GM21390 (cell line): ENCODE measurements around the gene ALDH16A1.
"Not testable (repeated sequence)": the region's sequence is repeated elsewhere in the genome, so short reads cannot be mapped to it uniquely, and the experiment has no call there.

Experiments
- ATAC-seq: cut with Tn5 transposase; IDR thresholded peaks from one replicate; pipeline ENCODE4 v1.9.1; 2021; ENCODE audit not compliant: unreplicated experiment

The ALDH16A1 gene

DNA sequence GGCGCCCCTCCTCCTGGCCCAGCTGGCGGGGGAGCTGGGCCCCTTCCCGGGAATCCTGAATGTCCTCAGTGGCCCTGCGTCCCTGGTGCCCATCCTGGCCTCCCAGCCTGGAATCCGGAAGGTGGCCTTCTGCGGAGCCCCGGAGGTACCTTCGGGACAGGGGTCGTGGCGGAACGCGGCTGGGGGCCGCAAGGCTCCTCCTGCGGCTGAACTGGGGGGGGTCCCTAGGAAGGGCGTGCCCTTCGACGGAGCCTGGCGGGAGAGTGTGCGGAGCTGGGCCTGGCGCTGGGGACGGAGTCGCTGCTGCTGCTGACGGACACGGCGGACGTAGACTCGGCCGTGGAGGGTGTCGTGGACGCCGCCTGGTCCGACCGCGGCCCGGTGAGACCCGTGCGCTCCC lies 8.6 kb downstream of the ALDH16A1 start:
- no peak for ATAC-seq

DNA sequence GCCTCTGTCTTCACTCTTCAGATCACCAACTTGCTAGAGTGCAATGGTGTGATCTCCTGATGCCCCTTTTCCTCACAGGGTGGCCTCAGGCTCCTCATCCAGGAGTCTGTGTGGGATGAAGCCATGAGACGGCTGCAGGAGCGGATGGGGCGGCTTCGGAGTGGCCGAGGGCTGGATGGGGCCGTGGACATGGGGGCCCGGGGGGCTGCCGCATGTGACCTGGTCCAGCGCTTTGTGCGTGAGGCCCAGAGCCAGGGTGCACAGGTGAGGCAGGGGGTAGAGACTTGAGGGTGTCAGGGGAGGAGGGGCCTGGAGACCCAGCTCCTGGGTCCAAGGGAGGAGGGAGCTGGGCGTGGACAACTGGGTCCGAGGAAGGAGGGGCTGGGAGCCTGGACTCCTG lies 9.5 kb downstream of the ALDH16A1 start:
- no peak for ATAC-seq

DNA sequence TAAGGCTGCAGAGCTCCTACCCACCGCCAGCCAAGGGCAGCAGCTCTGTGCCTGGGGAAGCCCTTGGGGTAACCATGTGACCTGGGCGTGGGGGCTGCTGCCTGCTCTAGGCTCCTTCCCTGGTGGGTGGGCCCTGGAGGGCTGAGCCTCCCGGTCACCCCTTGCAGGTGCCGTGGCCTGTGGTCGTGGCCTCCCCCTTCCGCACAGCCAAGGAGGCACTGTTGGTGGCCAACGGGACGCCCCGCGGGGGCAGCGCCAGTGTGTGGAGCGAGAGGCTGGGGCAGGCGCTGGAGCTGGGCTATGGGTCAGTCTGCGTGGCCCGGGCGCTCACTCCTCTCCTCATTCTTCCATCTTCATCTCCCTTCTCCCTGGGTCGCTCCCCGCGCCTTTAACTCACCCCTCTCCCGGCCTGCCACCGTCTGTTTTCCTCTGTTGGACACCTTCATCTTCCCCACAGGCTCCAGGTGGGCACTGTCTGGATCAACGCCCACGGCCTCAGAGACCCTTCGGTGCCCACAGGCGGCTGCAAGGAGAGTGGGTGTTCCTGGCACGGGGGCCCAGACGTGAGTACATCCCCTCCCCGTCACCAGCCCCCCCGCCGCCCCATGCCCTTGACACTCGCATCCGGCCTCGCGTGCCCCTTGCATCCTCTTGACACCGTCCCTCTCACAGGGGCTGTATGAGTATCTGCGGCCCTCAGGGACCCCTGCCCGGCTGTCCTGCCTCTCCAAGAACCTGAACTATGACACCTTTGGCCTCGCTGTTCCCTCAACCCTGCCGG lies 11.1 kb downstream of the ALDH16A1 start:
- no peak for ATAC-seq

DNA sequence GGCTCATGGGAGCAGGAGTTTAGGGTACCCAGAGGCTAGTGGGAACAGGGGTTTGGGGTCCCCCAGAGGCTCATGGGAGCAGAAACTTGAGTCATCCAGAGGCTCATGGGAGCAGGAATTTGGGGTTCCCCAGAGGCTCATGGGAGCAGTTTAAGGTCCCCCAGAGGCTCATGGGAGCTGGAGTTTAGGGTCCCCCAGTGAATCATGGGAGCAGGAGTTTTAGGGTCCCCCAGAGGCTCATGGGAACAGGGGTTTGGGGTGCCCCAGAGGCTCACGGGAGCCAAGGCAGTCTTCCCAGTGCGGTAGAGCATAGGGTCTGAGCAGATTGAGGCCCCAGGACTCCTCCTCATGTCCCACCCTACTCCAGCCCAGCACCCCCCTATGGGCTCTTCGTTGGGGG lies 12.3 kb downstream of the ALDH16A1 start:
- no peak for ATAC-seq

DNA sequence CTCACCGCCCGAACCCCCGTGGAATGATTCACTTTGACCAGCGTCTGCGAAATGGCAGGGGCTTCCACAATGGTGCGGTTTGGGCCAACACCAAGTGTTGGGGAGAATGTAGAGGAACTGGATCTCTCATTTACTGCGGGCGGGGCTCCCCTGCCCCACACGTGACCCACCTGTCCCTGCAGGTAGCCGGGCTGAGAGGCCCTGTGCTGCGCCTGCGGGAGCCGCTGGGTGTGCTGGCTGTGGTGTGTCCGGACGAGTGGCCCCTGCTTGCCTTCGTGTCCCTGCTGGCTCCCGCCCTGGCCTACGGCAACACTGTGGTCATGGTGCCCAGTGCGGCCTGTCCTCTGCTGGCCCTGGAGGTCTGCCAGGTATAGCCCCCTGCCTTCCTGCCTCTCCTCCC lies 15.2 kb downstream of the ALDH16A1 start:
- no peak for ATAC-seq

DNA sequence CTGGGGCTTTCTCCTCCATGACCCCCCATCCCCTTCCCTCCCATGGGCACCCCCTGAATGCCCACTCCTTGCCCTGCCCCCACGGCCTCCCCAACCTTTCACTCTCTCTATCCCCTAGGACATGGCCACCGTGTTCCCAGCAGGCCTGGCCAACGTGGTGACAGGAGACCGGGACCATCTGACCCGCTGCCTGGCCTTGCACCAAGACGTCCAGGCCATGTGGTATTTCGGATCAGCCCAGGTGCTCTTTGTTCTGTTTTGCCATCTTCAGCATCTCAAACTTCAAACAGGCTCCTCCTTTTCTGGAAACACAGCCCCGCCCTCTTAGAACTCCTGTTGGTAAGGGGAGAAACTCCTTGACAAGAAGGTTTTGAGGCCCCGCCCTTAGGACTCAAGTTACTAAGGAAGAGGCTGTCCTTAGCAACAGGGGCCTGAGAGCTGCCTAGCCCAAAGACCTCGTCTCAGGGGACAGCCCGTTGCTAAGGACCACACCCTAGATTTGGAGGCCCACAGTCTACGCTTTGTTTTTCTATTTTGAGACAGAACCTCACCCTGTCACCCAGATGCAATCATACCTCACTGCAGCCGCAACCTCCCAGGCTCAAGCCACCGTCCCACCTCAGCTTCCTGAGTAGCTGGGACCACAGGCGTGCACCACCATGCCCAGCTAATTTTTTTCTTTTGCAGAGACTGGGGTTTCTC lies 15.9 kb downstream of the ALDH16A1 start:
- ATAC-seq: no peak

DNA sequence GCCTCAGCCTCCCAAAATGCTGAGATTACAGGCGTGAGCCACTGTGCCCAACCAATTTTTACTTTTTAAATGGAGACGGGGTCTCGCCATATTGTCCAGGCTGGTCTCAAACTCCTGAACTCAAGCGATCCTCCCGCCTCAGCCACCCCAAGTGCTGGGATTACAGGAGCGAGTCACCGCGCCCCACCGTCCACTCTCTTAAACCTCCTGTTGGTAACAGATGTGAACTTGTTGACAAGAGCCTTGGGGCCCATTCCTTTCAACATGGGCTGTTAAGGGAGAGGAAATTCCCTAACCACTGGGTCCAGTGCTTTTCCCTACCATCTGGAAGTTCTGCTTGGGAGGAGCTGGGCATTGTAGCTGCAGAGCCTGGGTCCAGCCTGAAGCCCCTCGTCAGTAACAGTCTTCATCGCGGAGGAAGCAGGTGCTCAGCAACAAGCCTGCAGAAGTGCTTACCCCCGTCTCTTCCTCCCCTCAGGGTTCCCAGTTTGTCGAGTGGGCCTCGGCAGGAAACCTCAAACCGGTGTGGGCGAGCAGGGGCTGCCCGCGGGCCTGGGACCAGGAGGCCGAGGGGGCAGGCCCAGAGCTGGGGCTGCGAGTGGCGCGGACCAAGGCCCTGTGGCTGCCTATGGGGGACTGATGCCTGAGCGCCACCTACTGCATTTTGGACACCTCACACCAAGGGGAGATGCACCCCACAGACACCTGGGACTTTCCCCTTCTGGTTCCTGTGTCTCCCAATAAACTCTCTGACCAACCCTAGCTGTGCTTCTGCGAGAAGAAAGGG lies 17.0 kb downstream of the ALDH16A1 start:
- ATAC-seq: peak; percentile 50

DNA sequence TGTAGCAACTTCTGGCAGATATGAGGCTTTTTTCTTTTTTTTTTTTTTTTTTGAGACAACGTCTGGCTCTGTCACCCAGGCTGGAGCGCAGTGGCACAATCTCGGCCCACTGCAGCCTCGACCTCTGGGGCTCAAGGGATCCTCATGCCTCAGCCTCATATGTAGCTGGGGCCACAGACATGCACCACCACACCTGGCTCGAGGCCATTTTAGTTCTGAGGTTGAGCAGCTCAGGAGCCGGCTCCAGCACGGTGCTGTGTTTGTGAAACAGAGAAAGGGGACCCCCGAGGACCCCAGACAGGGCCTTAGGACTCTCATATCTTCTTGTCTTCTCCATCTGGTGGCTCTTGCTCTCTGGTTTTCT lies 17.6 kb downstream of the ALDH16A1 start:
- no peak for ATAC-seq

DNA sequence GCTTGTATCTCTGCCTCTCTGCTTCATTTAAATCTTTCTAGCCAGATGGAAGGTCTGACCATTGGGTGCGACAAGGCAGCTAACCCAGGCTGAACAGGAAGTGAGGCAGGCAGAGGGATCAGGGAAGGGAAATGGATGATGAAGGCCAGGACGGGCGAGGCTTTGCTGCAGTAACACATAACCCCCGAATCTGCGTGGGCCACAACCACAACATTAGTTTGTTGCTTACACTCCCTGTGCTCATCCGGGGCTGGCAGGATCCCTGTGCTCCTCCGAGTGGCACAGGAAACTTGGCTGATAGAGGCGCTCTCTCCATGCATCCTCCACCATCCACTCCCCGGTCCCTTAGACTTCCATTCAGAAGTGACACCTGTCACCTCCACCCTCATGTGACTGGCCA lies 19.9 kb downstream of the ALDH16A1 start:
- ATAC-seq: no peak

DNA sequence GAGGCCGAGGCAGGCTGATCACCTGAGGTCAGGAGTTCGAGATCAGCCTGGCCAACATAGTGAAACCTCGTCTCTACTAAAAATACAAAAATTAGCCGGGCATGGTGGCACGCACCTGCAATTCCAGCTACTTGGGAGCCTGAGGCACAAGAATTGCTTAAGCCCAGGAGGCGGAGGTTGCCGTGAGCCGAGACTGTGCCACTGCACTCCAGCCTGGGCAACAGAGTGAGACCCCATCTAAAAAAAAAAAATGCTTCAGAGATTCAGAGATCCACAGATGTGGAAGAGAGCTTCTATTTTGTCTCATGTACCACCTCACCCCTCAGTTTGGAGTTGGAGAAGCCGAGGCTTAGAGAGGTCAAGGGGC lies 20.5 kb downstream of the ALDH16A1 start:
- ATAC-seq: not testable (repeated sequence)

DNA sequence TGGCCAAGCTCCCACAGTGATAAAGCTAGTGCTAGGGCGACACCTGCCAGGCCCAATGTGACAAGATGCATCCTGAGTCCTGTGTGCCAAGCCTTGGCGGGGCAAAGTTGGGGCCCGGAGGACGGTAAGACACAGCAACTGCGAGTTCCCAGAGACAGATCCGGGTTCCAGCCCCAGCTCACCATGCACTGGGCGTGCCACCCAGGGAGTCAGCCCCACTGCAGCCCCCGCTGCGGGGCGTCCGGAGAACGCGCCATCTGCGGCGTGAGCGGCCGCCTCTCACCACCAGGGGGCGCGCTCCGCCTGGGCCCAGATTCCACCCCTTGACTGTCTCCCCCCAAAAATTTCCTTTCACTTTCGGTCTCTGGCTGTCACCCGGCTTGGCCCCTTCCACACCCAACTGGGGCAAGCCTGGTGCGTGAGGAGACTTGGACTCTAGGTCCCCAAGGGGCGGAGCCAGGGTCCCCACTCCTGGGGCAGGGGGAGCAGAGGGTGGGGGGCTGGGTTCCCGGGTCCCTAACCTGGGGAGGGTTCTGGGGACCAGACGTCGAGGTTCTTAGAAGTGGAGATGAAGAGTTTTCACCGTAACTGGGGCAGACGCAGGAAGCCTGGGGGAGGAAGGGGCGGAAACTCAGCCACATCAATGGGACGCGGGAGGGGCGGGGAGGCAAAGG lies 21.0 kb downstream of the ALDH16A1 start, which contains the start of gene FLT3LG:
TSS of gene FLT3LG (plus strand) at position 348 of the 674 bp plus-strand sequence. CDS start 425 bp downstream, outside the sequence.
- peak; percentile 49 for ATAC-seq

DNA sequence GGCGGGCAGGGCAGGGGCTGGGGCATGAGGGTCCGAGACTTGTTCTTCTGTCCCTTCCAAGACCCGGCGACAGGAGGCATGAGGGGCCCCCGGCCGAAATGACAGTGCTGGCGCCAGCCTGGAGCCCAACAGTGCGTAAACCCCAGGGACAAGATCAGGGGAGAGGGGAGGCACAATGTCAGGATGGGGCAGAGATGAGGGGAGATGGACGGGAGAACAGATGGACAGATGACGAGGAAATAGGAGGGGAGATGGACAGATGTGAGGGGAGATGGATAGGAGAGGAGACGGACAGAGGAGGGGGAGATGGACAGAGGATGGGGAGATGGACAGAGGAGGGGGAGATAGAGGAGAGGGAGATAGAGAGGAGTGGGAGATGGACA lies 21.5 kb downstream of the ALDH16A1 start:
- ATAC-seq: no peak

DNA sequence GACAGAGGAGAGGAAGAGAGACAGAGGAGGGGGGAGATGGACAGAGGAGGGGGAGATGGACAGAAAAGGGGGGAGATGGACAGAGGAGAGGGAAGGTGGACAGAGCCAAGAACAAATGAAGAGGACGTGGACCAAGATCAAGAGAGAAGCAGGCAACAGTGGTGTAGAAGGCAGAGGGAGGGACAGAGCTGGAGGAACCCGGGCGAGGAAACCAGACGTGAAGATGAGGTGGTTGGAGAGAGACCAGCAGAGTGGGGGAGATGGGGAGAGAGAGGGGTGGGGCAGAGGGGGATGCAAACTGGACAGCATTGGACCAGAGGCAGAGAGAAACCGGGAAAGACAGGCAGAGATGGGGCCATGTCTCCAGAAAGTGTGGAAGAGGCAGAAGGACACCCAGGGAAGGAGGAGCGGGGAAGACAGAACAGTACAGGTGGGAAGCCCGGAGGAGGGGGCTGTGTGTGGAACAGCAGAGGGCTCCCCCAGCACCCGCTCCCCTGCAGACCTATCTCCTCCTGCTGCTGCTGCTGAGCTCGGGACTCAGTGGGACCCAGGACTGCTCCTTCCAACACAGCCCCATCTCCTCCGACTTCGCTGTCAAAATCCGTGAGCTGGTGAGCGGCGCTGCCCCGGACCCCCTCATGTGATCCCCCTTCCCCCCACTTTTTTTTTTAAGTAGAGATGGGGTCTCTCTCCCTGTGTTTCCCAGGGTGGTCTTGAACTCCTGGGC lies 22.3 kb downstream of the ALDH16A1 start:
- ATAC-seq: no peak

DNA sequence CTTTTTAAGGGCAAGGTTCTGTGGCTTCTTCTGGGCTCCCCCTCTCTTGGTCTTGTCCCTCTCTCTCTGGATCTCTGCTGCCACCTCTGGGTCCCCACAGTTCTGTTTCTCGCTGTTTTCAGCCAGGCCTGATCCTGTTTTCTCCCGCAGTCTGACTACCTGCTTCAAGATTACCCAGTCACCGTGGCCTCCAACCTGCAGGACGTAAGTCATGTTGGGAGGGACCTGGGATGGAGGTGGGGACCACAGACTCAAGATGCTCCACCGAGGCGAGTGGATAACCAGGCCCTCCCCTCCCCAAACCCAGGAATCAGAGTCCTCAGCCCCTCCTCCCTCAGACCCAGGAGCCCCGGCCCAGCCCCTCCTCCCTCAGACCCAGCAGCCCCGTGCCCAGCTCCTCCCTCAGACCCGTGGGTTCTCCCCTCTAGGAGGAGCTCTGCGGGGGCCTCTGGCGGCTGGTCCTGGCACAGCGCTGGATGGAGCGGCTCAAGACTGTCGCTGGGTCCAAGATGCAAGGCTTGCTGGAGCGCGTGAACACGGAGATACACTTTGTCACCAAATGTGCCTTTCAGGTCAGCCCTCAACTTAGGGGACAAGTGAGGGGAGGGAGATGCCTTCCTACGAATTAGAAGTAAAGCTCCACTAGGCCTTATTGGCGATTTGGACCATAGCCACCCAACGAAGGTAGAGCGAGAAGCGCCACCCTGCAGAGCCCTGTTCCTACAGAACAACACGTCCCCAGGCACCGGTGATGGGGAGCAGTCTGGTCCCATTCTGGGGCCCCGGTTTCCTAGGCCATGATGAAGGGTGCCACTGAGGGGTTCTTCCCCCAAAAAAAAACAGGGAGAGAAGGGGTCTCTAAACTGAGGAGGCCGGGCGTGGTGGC lies 23.2 kb downstream of the ALDH16A1 start:
- no peak for ATAC-seq

DNA sequence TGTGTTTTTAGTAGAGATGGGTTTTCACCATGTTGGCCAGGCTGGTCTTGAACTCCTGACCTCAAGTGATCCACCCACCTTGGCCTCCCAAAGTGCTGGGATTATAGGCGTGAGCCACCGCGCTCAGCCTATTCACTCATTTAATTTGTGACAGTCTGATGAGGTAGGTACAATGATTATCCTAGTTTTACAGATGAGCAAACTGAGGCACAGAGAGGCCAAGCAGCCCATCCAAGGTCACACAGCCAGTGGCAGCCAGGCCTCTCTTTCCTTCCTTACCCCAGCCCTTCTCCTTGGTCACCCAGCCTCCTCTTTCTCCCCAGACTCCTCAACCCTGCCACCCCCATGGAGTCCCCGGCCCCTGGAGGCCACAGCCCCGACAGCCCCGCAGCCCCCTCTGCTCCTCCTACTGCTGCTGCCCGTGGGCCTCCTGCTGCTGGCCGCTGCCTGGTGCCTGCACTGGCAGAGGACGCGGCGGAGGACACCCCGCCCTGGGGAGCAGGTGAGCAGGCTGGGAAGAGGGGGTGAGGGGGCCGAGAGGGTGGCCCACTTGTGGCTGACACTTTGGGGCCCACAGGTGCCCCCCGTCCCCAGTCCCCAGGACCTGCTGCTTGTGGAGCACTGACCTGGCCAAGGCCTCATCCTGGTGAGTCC lies 27.1 kb downstream of the ALDH16A1 start:
- no peak for ATAC-seq

DNA sequence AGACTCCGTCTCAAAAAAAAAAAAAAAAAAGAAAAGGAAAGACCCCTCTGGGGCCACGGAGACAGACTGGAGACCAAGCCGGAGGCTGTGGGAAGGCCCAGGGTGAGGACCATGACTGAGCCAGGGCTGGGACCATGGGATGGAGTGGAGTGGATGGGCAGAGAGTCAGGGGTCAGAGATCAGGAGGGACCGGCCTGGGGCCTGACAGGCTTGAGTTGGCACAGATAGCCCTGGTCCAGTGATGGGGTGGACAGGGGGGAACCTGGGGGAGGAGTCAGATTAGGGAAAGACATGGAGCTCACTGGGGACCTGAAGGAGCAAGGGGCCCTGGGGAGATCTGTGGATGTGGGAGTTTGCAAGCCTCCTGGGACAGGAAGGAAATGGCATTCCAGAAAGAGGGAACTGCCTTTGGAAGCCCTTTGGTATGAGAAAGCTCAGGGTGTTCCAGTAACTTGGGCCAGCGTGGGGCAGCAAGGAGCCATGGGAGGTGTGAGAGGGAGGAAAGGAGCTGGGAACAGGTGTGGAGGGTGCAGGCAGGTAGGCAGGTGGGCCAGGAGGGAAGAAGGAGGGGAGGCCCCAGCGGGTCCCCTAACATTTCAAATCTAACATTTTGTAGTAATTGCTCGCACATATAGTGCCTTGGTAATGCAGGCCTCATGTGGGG lies 28.1 kb downstream of the ALDH16A1 start:
- no peak for ATAC-seq

DNA sequence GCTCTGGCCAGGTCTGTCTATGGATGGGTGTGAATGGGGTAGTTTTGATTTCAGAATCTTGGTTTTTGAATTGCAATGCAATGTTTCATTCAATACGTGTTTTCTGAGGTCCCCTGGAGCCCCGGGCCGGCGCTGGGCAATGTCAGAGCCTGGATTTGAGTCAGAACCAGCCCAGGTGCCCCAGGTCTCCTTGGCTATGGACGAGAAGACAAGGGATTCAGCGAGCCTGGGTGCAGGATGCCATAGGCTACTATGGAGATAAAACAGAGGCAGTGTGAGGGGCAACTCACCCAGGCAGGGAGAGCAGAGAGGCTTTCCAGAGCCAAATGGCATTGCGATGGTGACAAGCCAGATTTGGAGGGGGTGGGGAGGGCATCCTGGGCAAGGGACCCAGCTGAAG lies 33.2 kb downstream of the ALDH16A1 start:
- no peak for ATAC-seq

DNA sequence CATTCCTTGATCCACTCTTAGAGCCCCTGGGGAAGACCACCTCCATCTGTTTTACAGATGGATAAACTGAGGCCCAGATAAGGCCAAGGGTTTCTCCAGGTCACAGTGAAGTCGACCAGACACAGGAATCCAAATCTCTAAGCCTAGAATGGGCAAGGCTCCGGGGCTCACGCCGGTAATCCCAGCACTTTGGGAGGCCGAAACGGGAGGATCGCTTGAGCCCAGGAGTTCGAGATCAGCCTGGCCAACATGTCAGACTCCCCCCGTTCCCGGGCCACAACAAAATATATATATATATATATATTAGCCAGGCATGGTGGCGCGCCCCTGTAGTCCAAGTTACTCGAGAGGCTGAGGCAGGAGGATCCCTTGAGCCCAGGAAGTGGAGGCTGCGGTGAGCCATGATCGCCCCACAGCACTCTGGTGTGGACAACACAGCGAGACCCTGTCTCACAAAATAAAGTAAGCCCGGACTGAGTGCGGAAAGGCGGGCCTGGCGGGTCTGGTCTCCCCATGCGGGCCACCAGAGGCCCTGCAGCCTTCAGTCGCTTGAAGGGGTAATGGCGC lies 33.8 kb downstream of the ALDH16A1 start:
- no peak for ATAC-seq
